Measurements from ENCODE around the gene PTPN20. TPM values are rescaled to one million over a fixed set of nuclear protein-coding genes. Genes with fewer than 3 reads are reported as not detected.

PTPN20 gene
- total RNA-seq, 2 experiments from 2014 or later: not detected

GRCh38 chr10:47031211-47031900 is 120.1 kb downstream of the PTPN20 start:
- peak; percentile 4 for DNase-seq (ENCODE audit: low spot score)

GRCh38 chr10:47031901-47032465 is 120.8 kb downstream of the PTPN20 start:
- Histone ChIP-seq H3K9me3 (ENCODE audit: low read length) (no peaks in the 10 kb centered on the region), H3K4me1 (ENCODE audit: insufficient read depth, low read length, poor library complexity, severe bottlenecking) (no peaks in the 10 kb centered on the region), H3K27ac (ENCODE audit: low read depth, low read length, poor library complexity, severe bottlenecking) (no peak overlapping the region), H2AFZ (ENCODE audit: low read length) (no peak overlapping the region), H3K4me3 (ENCODE audit: low read depth, low read length, poor library complexity, severe bottlenecking) (no peak overlapping the region), H3K4me2 (ENCODE audit: low read length) (no peak overlapping the region), H4K20me1 (ENCODE audit: insufficient read depth, low read length) (no peaks in the 10 kb centered on the region), H3K79me2 (ENCODE audit: insufficient read depth, low read depth, low read length) (no peaks in the 10 kb centered on the region), H3K36me3 (ENCODE audit: insufficient read depth, low read length) (no peaks in the 10 kb centered on the region), H3K9me2 (ENCODE audit: insufficient read depth, low read length) (no peaks in the 10 kb centered on the region)
- CTCF ChIA-PET (ENCODE audit: unreplicated experiment): no interaction called here
- no peak for DNase-seq (ENCODE audit: low spot score)
- BruUV-seq (replicated peaks): no TSS peak
- POLR2A ChIA-PET: no interaction called here
- intact Hi-C loops (cut with micrococcal nuclease; ENCODE audit: unreplicated experiment): no loop called here
- TF ChIP-seq CTCF (conservative IDR thresholded peaks at IDR 0.05; ENCODE audit: low read length) (no peak), EZH2phosphoT487 (IDR thresholded peaks at IDR 0.05; ENCODE audit: borderline replicate concordance, low read depth, low read length) (no peak)

More at GRCh38 chr10:47031211-47031900, 120.1 kb downstream of the PTPN20 start:
- ChIA-PET POLR2A (no interaction called here), CTCF (ENCODE audit: unreplicated experiment) (no interaction called here)
- H3K4me3 ChIP-seq (ENCODE audit: low read depth, low read length, poor library complexity, severe bottlenecking): no peak overlapping the region
- H3K9me2 ChIP-seq (ENCODE audit: insufficient read depth, low read length): no peaks in the 10 kb centered on the region
- no peaks in the 10 kb centered on the region for H3K4me1 ChIP-seq (ENCODE audit: insufficient read depth, low read length, poor library complexity, severe bottlenecking)
- H3K27ac ChIP-seq (ENCODE audit: low read depth, low read length, poor library complexity, severe bottlenecking): no peak overlapping the region
- BruUV-seq (replicated peaks): no TSS peak
- no peak overlapping the region for H3K4me2 ChIP-seq (ENCODE audit: low read length)
- no peaks in the 10 kb centered on the region for H3K36me3 ChIP-seq (ENCODE audit: insufficient read depth, low read length)
- peak; percentile 49 for TF ChIP-seq CTCF (conservative IDR thresholded peaks at IDR 0.05; ENCODE audit: low read length)
- TF ChIP-seq EZH2phosphoT487 (IDR thresholded peaks at IDR 0.05; ENCODE audit: borderline replicate concordance, low read depth, low read length): no peak
- intact Hi-C loops (cut with micrococcal nuclease; ENCODE audit: unreplicated experiment): no loop called here
- no peaks in the 10 kb centered on the region for H3K79me2 ChIP-seq (ENCODE audit: insufficient read depth, low read depth, low read length)
- H2AFZ ChIP-seq (ENCODE audit: low read length): no peak overlapping the region
- H3K9me3 ChIP-seq (ENCODE audit: low read length): no peaks in the 10 kb centered on the region
- H4K20me1 ChIP-seq (ENCODE audit: insufficient read depth, low read length): no peaks in the 10 kb centered on the region

GRCh38 chr10:47033081-47033480 is 121.9 kb downstream of the PTPN20 start:
- H3K79me2 ChIP-seq (ENCODE audit: insufficient read depth, low read depth, low read length): no peaks in the 10 kb centered on the region
- TF ChIP-seq EZH2phosphoT487 (IDR thresholded peaks at IDR 0.05; ENCODE audit: borderline replicate concordance, low read depth, low read length) (no peak), CTCF (conservative IDR thresholded peaks at IDR 0.05; ENCODE audit: low read length) (no peak)
- no peak overlapping the region for H3K4me2 ChIP-seq (ENCODE audit: low read length)
- H2AFZ ChIP-seq (ENCODE audit: low read length): no peak overlapping the region
- no peaks in the 10 kb centered on the region for H4K20me1 ChIP-seq (ENCODE audit: insufficient read depth, low read length)
- H3K9me3 ChIP-seq (ENCODE audit: low read length): no peaks in the 10 kb centered on the region
- ChIA-PET POLR2A (interaction anchor here (0.7 kb wide), 1 partner anchor 262 kb away, joined by 8 read pairs; no protein-coding TSS in a partner anchor), CTCF (ENCODE audit: unreplicated experiment) (no interaction called here)
- H3K36me3 ChIP-seq (ENCODE audit: insufficient read depth, low read length): no peaks in the 10 kb centered on the region
- no TSS peak for BruUV-seq (replicated peaks)
- DNase-seq (ENCODE audit: low spot score): no peak
- no peak overlapping the region for H3K27ac ChIP-seq (ENCODE audit: low read depth, low read length, poor library complexity, severe bottlenecking)
- no peak overlapping the region for H3K4me3 ChIP-seq (ENCODE audit: low read depth, low read length, poor library complexity, severe bottlenecking)
- H3K4me1 ChIP-seq (ENCODE audit: insufficient read depth, low read length, poor library complexity, severe bottlenecking): no peaks in the 10 kb centered on the region
- intact Hi-C loops (cut with micrococcal nuclease; ENCODE audit: unreplicated experiment): no loop called here
- H3K9me2 ChIP-seq (ENCODE audit: insufficient read depth, low read length): no peaks in the 10 kb centered on the region

All from OCI-LY7 (cell line).